Measurements from ENCODE around the gene ELMOD1.

The ELMOD1 gene

GRCh38 chr11:107593951-107594350, 3.0 kb downstream of the ELMOD1 start:
- H3K9ac ChIP-seq (ENCODE audit: insufficient read length) = no peak overlapping the region
- H3K9me3 ChIP-seq (ENCODE audit: low read depth, low read length) = no peaks in the 10 kb centered on the region
- TF ChIP-seq FOXP2 (optimal IDR thresholded peaks at IDR 0.05; ENCODE audit: control extremely low read depth, extremely low read length, insufficient read depth) = no peak
- TF ChIP-seq POLR2AphosphoS5 (IDR thresholded peaks at IDR 0.05; ENCODE audit: borderline replicate concordance, low read depth, low read length) = no peak
- no peak for TF ChIP-seq EZH2 (IDR thresholded peaks at IDR 0.05)
- no peak overlapping the region for H3K4me3 ChIP-seq
- no peak for DNase-seq (ENCODE audit: low read depth, low spot score)
- no peaks in the 10 kb centered on the region for H3K36me3 ChIP-seq (ENCODE audit: insufficient read depth, low read length)
- H3K27ac ChIP-seq = no peak overlapping the region

DNA sequence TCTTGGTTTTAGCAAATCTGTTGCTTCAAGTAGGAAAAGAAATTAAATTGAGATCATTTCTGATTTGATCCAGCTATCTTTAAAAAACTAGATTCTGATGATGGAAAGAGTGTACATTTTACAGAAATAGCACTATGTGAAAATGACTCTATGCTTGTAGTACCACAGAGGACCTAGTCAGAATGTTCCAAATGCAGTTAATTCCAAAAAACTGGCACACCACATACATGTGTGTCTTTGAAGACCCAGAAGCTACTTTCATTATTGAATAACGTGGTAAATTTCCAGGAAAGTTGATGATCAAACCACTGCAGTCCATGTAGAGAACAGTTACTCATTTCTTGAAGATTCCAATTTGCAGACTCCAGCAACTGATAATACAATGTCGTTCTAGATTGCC, 3.8 kb downstream of the ELMOD1 start:
- DNase-seq (ENCODE audit: low read depth, low spot score) = no peak
- TF ChIP-seq EZH2 (IDR thresholded peaks at IDR 0.05) (no peak), POLR2AphosphoS5 (IDR thresholded peaks at IDR 0.05; ENCODE audit: borderline replicate concordance, low read depth, low read length) (no peak), FOXP2 (optimal IDR thresholded peaks at IDR 0.05; ENCODE audit: control extremely low read depth, extremely low read length, insufficient read depth) (no peak)
- Histone ChIP-seq H3K27ac (no peak overlapping the region), H3K9ac (ENCODE audit: insufficient read length) (no peak overlapping the region), H3K9me3 (ENCODE audit: low read depth, low read length) (no peaks in the 10 kb centered on the region), H3K36me3 (ENCODE audit: insufficient read depth, low read length) (no peaks in the 10 kb centered on the region), H3K4me3 (no peak overlapping the region)

- no peaks in the 10 kb centered on the region for H3K9me3 ChIP-seq (ENCODE audit: low read depth, low read length)
- H3K9ac ChIP-seq (ENCODE audit: insufficient read length) = no peak overlapping the region
- no peak overlapping the region for H3K27ac ChIP-seq
- H3K36me3 ChIP-seq (ENCODE audit: insufficient read depth, low read length) = no peaks in the 10 kb centered on the region
- no peak for TF ChIP-seq POLR2AphosphoS5 (IDR thresholded peaks at IDR 0.05; ENCODE audit: borderline replicate concordance, low read depth, low read length)
- TF ChIP-seq EZH2 (IDR thresholded peaks at IDR 0.05) = no peak
- TF ChIP-seq FOXP2 (optimal IDR thresholded peaks at IDR 0.05; ENCODE audit: control extremely low read depth, extremely low read length, insufficient read depth) = no peak
- no peak for DNase-seq (ENCODE audit: low read depth, low spot score)
- no peak overlapping the region for H3K4me3 ChIP-seq
Observed at GRCh38 chr11:107598225-107599139, 7.5 kb downstream of the ELMOD1 start.

- TF ChIP-seq EZH2 (IDR thresholded peaks at IDR 0.05) (no peak), POLR2AphosphoS5 (IDR thresholded peaks at IDR 0.05; ENCODE audit: borderline replicate concordance, low read depth, low read length) (no peak), FOXP2 (optimal IDR thresholded peaks at IDR 0.05; ENCODE audit: control extremely low read depth, extremely low read length, insufficient read depth) (no peak)
- H3K27ac ChIP-seq = peak overlapping the region; percentile 28; the same call in 1 of the 2 replicates
- H3K9me3 ChIP-seq (ENCODE audit: low read depth, low read length) = no peaks in the 10 kb centered on the region
- no peak for DNase-seq (ENCODE audit: low read depth, low spot score)
- no peaks in the 10 kb centered on the region for H3K36me3 ChIP-seq (ENCODE audit: insufficient read depth, low read length)
- H3K9ac ChIP-seq (ENCODE audit: insufficient read length) = no peak overlapping the region
- no peak overlapping the region for H3K4me3 ChIP-seq
Observed at GRCh38 chr11:107605061-107606006, 14.4 kb downstream of the ELMOD1 start.

DNA sequence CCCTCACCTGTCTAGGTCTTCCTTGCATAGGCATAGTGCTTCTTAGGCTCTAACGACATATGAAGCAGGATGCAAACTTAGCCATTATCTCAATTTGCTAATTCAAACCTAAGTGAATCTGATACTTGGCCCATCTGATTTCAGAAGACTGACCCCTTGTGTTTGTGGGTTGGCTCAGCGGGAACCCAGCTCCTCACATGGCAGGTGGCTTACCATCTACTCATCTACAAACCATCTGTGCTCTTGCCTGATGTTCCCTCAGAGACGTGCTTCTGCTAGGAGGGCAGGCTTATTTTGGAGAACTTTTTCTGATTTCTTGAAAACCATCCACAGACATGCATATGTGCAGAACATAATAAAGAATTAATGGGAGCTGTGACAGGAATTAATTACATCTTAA, 15.2 kb downstream of the ELMOD1 start:
- H3K9ac ChIP-seq (ENCODE audit: insufficient read length) = no peak overlapping the region
- no peaks in the 10 kb centered on the region for H3K9me3 ChIP-seq (ENCODE audit: low read depth, low read length)
- no peak for TF ChIP-seq FOXP2 (optimal IDR thresholded peaks at IDR 0.05; ENCODE audit: control extremely low read depth, extremely low read length, insufficient read depth)
- TF ChIP-seq EZH2 (IDR thresholded peaks at IDR 0.05) = no peak
- no peak for DNase-seq (ENCODE audit: low read depth, low spot score)
- no peak overlapping the region for H3K27ac ChIP-seq
- no peaks in the 10 kb centered on the region for H3K36me3 ChIP-seq (ENCODE audit: insufficient read depth, low read length)
- no peak overlapping the region for H3K4me3 ChIP-seq

DNA sequence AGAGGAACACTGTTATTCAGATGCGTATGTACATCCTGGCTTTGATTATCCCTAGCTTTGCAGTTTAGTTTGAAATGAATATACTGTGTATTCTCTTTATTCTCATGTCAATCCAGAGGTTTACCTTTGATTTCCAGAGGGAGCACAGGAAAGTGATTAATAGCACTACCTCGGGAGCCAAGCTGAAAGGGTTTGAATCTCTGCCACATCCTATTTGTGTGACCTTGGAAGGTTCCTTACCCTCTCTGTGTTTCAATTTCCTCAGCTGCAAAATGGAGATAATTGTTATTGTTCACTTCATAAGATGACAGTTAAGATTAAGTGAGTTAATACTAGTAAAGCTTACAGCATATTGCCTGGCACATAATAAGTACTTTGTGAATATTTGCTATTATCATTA, 17.9 kb downstream of the ELMOD1 start:
- DNase-seq (ENCODE audit: low read depth, low spot score) = no peak
- no peak overlapping the region for H3K4me3 ChIP-seq
- TF ChIP-seq POLR2AphosphoS5 (IDR thresholded peaks at IDR 0.05; ENCODE audit: borderline replicate concordance, low read depth, low read length) (no peak), FOXP2 (optimal IDR thresholded peaks at IDR 0.05; ENCODE audit: control extremely low read depth, extremely low read length, insufficient read depth) (no peak), EZH2 (IDR thresholded peaks at IDR 0.05) (no peak)
- H3K9me3 ChIP-seq (ENCODE audit: low read depth, low read length) = no peaks in the 10 kb centered on the region
- H3K27ac ChIP-seq = no peak overlapping the region; the same call in 1 of the 2 replicates
- no peaks in the 10 kb centered on the region for H3K36me3 ChIP-seq (ENCODE audit: insufficient read depth, low read length)
- H3K9ac ChIP-seq (ENCODE audit: insufficient read length) = no peak overlapping the region

DNA sequence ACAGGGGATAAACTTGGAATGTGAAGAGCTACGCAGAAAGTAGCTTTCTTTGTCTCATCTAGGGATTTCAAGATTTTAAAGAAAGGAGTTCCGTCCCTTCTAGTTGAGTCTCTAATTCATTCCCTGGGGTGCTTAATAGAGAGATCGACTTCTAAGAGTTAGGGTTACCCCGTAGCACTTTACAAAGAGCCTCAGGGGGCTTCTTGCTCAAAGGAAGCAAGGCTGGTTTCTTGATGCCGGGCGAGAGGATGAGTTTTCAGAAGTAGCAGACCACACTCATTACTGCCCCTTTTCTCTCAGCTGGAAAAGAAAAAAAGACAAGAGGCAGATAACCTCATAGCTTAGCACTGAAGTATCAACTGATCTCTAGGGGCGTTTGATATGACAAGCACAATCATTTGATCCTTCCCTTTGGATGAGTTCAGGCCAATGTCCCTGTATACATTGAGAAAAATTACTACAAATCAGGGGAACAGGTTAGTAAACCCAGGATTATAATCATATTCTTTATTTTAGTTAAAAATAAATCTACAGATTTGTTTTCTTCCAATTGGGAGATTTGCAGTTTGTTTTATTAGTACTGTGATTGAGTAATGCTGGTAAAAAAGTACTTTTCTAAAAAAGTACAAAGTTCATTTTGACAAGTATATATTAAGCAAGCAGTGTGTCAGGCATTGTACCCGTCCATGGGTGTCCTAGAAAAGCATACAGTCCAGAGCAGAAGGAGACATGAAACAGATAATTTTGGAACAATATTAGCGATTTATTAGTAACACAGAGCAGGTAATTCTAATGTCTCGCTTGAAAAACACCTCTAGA, 18.7 kb downstream of the ELMOD1 start:
- DNase-seq (ENCODE audit: low read depth, low spot score) = no peak
- Histone ChIP-seq H3K27ac (peak overlapping the region; percentile 39; the same call in 1 of the 2 replicates), H3K36me3 (ENCODE audit: insufficient read depth, low read length) (no peaks in the 10 kb centered on the region), H3K9me3 (ENCODE audit: low read depth, low read length) (no peaks in the 10 kb centered on the region), H3K9ac (ENCODE audit: insufficient read length) (peak overlapping the region; percentile 48), H3K4me3 (peak overlapping the region; percentile 54)
- TF ChIP-seq EZH2 (IDR thresholded peaks at IDR 0.05) (no peak), POLR2AphosphoS5 (IDR thresholded peaks at IDR 0.05; ENCODE audit: borderline replicate concordance, low read depth, low read length) (no peak), FOXP2 (optimal IDR thresholded peaks at IDR 0.05; ENCODE audit: control extremely low read depth, extremely low read length, insufficient read depth) (no peak)
